ENCODE data around the gene SAC3D1. TPM values are rescaled to one million over a fixed set of nuclear protein-coding genes. Genes with fewer than 3 reads are reported as not detected.

Gene SAC3D1
- polyA plus RNA-seq, 2 of the 4 experiments (the other 2 are of a cell fraction): 12.9 to 29.0 TPM

DNA sequence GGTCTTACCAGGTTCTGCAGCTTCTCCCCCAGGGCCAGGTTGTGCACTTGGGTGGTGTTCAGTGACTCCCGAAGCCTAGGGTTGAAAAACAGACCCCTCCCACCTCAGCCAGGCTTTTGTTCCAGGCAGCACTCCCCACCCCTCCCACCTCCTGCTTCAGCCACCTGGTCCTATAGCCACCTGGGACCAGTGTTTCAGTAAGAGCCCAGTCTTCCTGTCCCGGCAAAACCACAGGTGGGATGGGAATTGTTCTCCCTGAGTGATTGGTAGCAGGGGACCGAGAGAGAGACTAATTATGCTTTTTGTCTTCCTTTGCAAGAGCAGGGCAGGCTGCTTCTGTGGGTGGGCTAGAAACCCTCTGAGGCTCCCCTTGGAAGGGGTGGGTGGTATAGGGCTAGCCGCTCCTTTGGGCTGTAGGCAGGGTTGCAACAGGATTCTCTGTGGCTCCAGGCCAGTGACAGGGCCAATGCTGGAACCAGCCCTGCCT is 25.8 kb downstream of the SAC3D1 start:
- ATAC-seq (no peak), DNase-seq (ENCODE audit: low read depth in 1 of 2, low spot score in 1 of 2) (no peak), FAIRE-seq (no peak)
- H3K4me3 ChIP-seq: no peak overlapping the region
- WGBS (ENCODE audit: missing lambda C conversion rate): 96% methylated on average over 3 of the region's 4 CpGs
- no peaks in the 10 kb centered on the region for H3K9me3 ChIP-seq
- POLR2A ChIA-PET: no interaction called here
- H3K4me2 ChIP-seq: no peak overlapping the region
- no peak overlapping the region for H3K27ac ChIP-seq
- CTCF ChIA-PET: interaction anchor here (0.9 to 1.6 kb wide), 4 partner anchors 10 to 219 kb away, joined by 3 to 4 read pairs (median 3); no protein-coding TSS in a partner anchor
- TF ChIP-seq, protein P1, sequence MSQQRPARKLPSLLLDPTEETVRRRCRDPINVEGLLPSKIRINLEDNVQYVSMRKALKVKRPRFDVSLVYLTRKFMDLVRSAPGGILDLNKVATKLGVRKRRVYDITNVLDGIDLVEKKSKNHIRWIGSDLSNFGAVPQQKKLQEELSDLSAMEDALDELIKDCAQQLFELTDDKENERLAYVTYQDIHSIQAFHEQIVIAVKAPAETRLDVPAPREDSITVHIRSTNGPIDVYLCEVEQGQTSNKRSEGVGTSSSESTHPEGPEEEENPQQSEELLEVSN (IDR thresholded peaks at IDR 0.05; ENCODE audit: borderline replicate concordance, low read depth): no peak
- TF ChIP-seq, protein P2, sequence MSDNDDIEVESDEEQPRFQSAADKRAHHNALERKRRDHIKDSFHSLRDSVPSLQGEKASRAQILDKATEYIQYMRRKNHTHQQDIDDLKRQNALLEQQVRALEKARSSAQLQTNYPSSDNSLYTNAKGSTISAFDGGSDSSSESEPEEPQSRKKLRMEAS (IDR thresholded peaks at IDR 0.05): no peak
- TF ChIP-seq, protein P3, sequence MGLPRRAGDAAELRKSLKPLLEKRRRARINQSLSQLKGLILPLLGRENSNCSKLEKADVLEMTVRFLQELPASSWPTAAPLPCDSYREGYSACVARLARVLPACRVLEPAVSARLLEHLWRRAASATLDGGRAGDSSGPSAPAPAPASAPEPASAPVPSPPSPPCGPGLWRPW (IDR thresholded peaks at IDR 0.05): no peak
- TF ChIP-seq, protein P4, sequence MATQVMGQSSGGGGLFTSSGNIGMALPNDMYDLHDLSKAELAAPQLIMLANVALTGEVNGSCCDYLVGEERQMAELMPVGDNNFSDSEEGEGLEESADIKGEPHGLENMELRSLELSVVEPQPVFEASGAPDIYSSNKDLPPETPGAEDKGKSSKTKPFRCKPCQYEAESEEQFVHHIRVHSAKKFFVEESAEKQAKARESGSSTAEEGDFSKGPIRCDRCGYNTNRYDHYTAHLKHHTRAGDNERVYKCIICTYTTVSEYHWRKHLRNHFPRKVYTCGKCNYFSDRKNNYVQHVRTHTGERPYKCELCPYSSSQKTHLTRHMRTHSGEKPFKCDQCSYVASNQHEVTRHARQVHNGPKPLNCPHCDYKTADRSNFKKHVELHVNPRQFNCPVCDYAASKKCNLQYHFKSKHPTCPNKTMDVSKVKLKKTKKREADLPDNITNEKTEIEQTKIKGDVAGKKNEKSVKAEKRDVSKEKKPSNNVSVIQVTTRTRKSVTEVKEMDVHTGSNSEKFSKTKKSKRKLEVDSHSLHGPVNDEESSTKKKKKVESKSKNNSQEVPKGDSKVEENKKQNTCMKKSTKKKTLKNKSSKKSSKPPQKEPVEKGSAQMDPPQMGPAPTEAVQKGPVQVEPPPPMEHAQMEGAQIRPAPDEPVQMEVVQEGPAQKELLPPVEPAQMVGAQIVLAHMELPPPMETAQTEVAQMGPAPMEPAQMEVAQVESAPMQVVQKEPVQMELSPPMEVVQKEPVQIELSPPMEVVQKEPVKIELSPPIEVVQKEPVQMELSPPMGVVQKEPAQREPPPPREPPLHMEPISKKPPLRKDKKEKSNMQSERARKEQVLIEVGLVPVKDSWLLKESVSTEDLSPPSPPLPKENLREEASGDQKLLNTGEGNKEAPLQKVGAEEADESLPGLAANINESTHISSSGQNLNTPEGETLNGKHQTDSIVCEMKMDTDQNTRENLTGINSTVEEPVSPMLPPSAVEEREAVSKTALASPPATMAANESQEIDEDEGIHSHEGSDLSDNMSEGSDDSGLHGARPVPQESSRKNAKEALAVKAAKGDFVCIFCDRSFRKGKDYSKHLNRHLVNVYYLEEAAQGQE (IDR thresholded peaks at IDR 0.05): no peak
- TF ChIP-seq MYC (IDR thresholded peaks at IDR 0.05; ENCODE audit: borderline replicate concordance, low read length) (no peak), HDAC2 (IDR thresholded peaks at IDR 0.05) (no peak), CBX8 (IDR thresholded peaks at IDR 0.05) (no peak), EP300 (IDR thresholded peaks at IDR 0.05) (no peak), EHMT2 (IDR thresholded peaks at IDR 0.05; ENCODE audit: low read depth) (no peak)
- no peaks in the 10 kb centered on the region for H3K4me1 ChIP-seq

DNA sequence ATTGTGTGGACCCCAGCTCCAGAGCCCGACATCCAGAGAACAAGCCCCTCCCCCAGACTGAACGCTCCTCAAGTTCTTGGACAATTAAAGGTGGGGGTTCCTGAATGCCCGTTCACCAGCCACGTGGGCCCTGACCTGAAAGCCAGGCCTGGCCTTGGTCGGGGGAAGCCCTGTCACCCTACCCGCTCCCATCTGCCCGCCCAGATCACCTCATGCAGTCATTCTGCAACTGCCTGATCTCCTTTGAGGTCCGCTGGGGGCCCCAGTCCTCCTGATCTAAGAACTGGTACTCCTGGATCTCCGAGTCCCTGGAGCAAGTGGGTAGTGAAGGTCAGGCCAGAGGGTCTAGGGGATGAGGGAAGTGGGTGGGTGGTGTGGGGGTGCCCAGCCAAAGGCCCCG is 26.4 kb downstream of the SAC3D1 start:
- CTCF ChIA-PET: interaction anchor here (1.0 to 1.6 kb wide), 2 partner anchors 9 to 220 kb away, joined by 3 read pairs; no protein-coding TSS in a partner anchor

DNA sequence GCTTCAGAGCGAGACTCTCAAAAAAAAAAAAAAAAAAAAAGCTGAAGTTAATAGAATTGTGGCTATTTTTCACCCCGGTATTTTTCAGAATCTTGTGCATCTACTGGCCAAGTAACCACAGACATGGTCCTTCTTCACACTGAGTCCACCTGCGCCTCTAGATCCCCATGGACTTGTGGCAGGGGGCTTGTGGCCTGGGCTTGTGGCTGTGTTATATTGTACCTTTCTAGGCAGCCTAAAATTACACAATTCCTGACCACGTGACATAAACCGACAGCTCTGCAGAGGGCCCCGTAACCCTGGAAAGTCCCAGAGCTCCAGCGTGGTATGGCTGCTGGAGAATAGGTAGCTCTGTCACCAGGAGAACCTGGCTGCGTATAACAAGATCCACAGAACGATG is 28.2 kb downstream of the SAC3D1 start:
- CTCF ChIA-PET: interaction anchor here (0.5 to 1.2 kb wide), 6 partner anchors 9 to 130 kb away, joined by 3 to 6 read pairs (median 4); partner anchors contain the start of genes ARL2 and SNX15
- H3K4me2 ChIP-seq: no peak overlapping the region
- TF ChIP-seq CBX2 (IDR thresholded peaks at IDR 0.05; ENCODE audit: borderline replicate concordance, low read depth) (no peak), CHD4 (IDR thresholded peaks at IDR 0.05; ENCODE audit: borderline replicate concordance) (no peak), BHLHE40 (IDR thresholded peaks at IDR 0.05; ENCODE audit: low read depth, low read length) (no peak), TP53 (CRISPR knock-in tag; IDR thresholded peaks at IDR 0.05) (no peak), POLR2A (IDR thresholded peaks at IDR 0.05; ENCODE audit: low read length) (no peak), MAFK (IDR thresholded peaks at IDR 0.05; ENCODE audit: partially characterized antibody) (no peak), FOXS1 (CRISPR knock-in tag; IDR thresholded peaks at IDR 0.05) (no peak)
- TF ChIP-seq, protein P4 (IDR thresholded peaks at IDR 0.05): no peak
- TF ChIP-seq, protein P3 (IDR thresholded peaks at IDR 0.05): no peak
- FAIRE-seq: no peak
- no peak overlapping the region for H3K27ac ChIP-seq
- no peak for DNase-seq (ENCODE audit: low read depth in 1 of 2, low spot score in 1 of 2)
- WGBS (ENCODE audit: missing lambda C conversion rate): 40% methylated on average over 9 of the region's 9 CpGs
- no peaks in the 10 kb centered on the region for H3K9me3 ChIP-seq
- H3K4me3 ChIP-seq: no peak overlapping the region
- POLR2A ChIA-PET: interaction anchor here (0.6 kb wide), 1 partner anchor 28 kb away, joined by 3 read pairs; the partner anchor contains the start of gene SAC3D1
- no peak for ATAC-seq
- H3K4me1 ChIP-seq: no peaks in the 10 kb centered on the region

More for the DNA sequence above, 26.4 kb downstream of the SAC3D1 start:
- H3K4me3 ChIP-seq: no peak overlapping the region
- 77% methylated on average over 9 of the region's 10 CpGs for WGBS (ENCODE audit: missing lambda C conversion rate)
- no peak for DNase-seq (ENCODE audit: low read depth in 1 of 2, low spot score in 1 of 2)
- H3K9me3 ChIP-seq: no peaks in the 10 kb centered on the region
- H3K27ac ChIP-seq: no peak overlapping the region
- TF ChIP-seq HOXB13 (CRISPR knock-in tag; IDR thresholded peaks at IDR 0.05; ENCODE audit: low read depth): no peak
- no peak for TF ChIP-seq JUNB (IDR thresholded peaks at IDR 0.05)
- no peak for TF ChIP-seq NPAS2 (CRISPR knock-in tag; IDR thresholded peaks at IDR 0.05; ENCODE audit: borderline replicate concordance)
- TF ChIP-seq, protein P5, sequence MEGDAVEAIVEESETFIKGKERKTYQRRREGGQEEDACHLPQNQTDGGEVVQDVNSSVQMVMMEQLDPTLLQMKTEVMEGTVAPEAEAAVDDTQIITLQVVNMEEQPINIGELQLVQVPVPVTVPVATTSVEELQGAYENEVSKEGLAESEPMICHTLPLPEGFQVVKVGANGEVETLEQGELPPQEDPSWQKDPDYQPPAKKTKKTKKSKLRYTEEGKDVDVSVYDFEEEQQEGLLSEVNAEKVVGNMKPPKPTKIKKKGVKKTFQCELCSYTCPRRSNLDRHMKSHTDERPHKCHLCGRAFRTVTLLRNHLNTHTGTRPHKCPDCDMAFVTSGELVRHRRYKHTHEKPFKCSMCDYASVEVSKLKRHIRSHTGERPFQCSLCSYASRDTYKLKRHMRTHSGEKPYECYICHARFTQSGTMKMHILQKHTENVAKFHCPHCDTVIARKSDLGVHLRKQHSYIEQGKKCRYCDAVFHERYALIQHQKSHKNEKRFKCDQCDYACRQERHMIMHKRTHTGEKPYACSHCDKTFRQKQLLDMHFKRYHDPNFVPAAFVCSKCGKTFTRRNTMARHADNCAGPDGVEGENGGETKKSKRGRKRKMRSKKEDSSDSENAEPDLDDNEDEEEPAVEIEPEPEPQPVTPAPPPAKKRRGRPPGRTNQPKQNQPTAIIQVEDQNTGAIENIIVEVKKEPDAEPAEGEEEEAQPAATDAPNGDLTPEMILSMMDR (IDR thresholded peaks at IDR 0.05): no peak
- no peak for TF ChIP-seq ZFP36 (IDR thresholded peaks at IDR 0.05; ENCODE audit: borderline replicate concordance, partially characterized antibody)
- TF ChIP-seq CHD2 (IDR thresholded peaks at IDR 0.05; ENCODE audit: low read length, partially characterized antibody): no peak
- no peak for TF ChIP-seq CHD4 (IDR thresholded peaks at IDR 0.05; ENCODE audit: borderline replicate concordance)
- no peak for TF ChIP-seq PHF8 (IDR thresholded peaks at IDR 0.05; ENCODE audit: borderline replicate concordance, low read depth)
- POLR2A ChIA-PET: no interaction called here
- no peak for FAIRE-seq
- H3K4me2 ChIP-seq: no peak overlapping the region
- no peaks in the 10 kb centered on the region for H3K4me1 ChIP-seq
- no peak for ATAC-seq
